ENCODE data around the gene DDOST. TPM values are rescaled to one million over a fixed set of nuclear protein-coding genes. Genes with fewer than 3 reads are reported as not detected.

The DDOST gene
- total RNA-seq, 4 donors from 2014 or later: 70.3 to 157 (median 105) TPM

GRCh38 chr1:20703124-20703756 is 42.1 kb upstream of the DDOST start:
- Histone ChIP-seq H3K36me3 (no peaks in the 10 kb centered on the region), H3K4me1 (no peaks in the 10 kb centered on the region), H3K4me3 (no peak overlapping the region), H3K27ac (no peak overlapping the region), H3K27me3 (no peaks in the 10 kb centered on the region), H3K9me3 (no peaks in the 10 kb centered on the region)
- intact Hi-C loops (cut with DNase I; ENCODE audit: low total_unique reads): no loop called here
- no peak for DNase-seq
- 81 to 97% methylated on average over 4 of the region's 4 CpGs for WGBS, 2 donors (ENCODE audit: low coverage in 1 of 2)
- TF ChIP-seq POLR2AphosphoS5 (IDR thresholded peaks at IDR 0.05) (no peak), EP300 (IDR thresholded peaks at IDR 0.05; ENCODE audit: low read depth) (no peak), POLR2A (IDR thresholded peaks at IDR 0.05) (no peak), CTCF (IDR thresholded peaks at IDR 0.05) (no peak)
- in situ Hi-C loops (cut with MboI; ENCODE audit: low pct_ligation_motif_present in 1 of 4, low pct_unique_long_range_greater_than_20kb in 1 of 4, low sequenced_read_pairs in 3 of 4): no loop called here

GRCh38 chr1:20702416-20702815 is 41.2 kb upstream of the DDOST start:
- no peak overlapping the region for H3K27ac ChIP-seq
- no peaks in the 10 kb centered on the region for H3K36me3 ChIP-seq
- no peak overlapping the region for H3K4me3 ChIP-seq
- intact Hi-C loops (cut with DNase I; ENCODE audit: low total_unique reads) (no loop called here), in situ Hi-C loops (cut with MboI; ENCODE audit: low pct_ligation_motif_present in 1 of 4, low pct_unique_long_range_greater_than_20kb in 1 of 4, low sequenced_read_pairs in 3 of 4) (no loop called here)
- no peaks in the 10 kb centered on the region for H3K4me1 ChIP-seq
- no peaks in the 10 kb centered on the region for H3K27me3 ChIP-seq
- H3K9me3 ChIP-seq: no peaks in the 10 kb centered on the region
- no peak for DNase-seq
- TF ChIP-seq POLR2AphosphoS5 (IDR thresholded peaks at IDR 0.05) (no peak), CTCF (IDR thresholded peaks at IDR 0.05) (no peak), POLR2A (IDR thresholded peaks at IDR 0.05) (no peak), EP300 (IDR thresholded peaks at IDR 0.05; ENCODE audit: low read depth) (no peak)
- whole genome bisulfite sequencing, 2 donors (ENCODE audit: low coverage in 1 of 2): 89% methylated on average over 1 of the region's 1 CpG; no CpG with 5 or more reads in 1 of the 2 donors

- H3K27ac ChIP-seq: no peak overlapping the region
- WGBS, 2 donors (ENCODE audit: low coverage in 1 of 2): 83 to 87% methylated on average over 2 to 5 of the region's 5 CpGs
Observed at GRCh38 chr1:20701847-20702246, 40.7 kb upstream of the DDOST start.

GRCh38 chr1:20701446-20701845 is 40.3 kb upstream of the DDOST start:
- peaks cover 0 to 7% (median 2%) of the 10 kb centered on the region in 4 donors for H3K4me1 ChIP-seq
- no peak overlapping the region for H3K4me3 ChIP-seq
- 78 to 100% methylated on average over 2 to 9 of the region's 9 CpGs for WGBS, 2 donors (ENCODE audit: low coverage in 1 of 2)
- H3K27me3 ChIP-seq: no peaks in the 10 kb centered on the region
- intact Hi-C loops (cut with DNase I; ENCODE audit: low total_unique reads): no loop called here
- no peak for DNase-seq
- no peaks in the 10 kb centered on the region for H3K9me3 ChIP-seq
- H3K27ac ChIP-seq: no peak overlapping the region
- in situ Hi-C loops (cut with MboI; ENCODE audit: low pct_ligation_motif_present in 1 of 4, low pct_unique_long_range_greater_than_20kb in 1 of 4, low sequenced_read_pairs in 3 of 4): no loop called here
- H3K36me3 ChIP-seq: no peaks in the 10 kb centered on the region
- TF ChIP-seq EP300 (IDR thresholded peaks at IDR 0.05; ENCODE audit: low read depth) (no peak), POLR2AphosphoS5 (IDR thresholded peaks at IDR 0.05) (no peak), POLR2A (IDR thresholded peaks at IDR 0.05) (no peak), CTCF (IDR thresholded peaks at IDR 0.05) (no peak)

More at GRCh38 chr1:20701847-20702246, 40.7 kb upstream of the DDOST start:
- in situ Hi-C loops (cut with MboI; ENCODE audit: low pct_ligation_motif_present in 1 of 4, low pct_unique_long_range_greater_than_20kb in 1 of 4, low sequenced_read_pairs in 3 of 4) (no loop called here), intact Hi-C loops (cut with DNase I; ENCODE audit: low total_unique reads) (no loop called here)
- no peak for DNase-seq
- H3K27me3 ChIP-seq: no peaks in the 10 kb centered on the region
- TF ChIP-seq POLR2A (IDR thresholded peaks at IDR 0.05): no peak
- no peak for TF ChIP-seq POLR2AphosphoS5 (IDR thresholded peaks at IDR 0.05)
- TF ChIP-seq EP300 (IDR thresholded peaks at IDR 0.05; ENCODE audit: low read depth): no peak
- no peak for TF ChIP-seq CTCF (IDR thresholded peaks at IDR 0.05)
- H3K4me1 ChIP-seq: peaks cover 0 to 5% (median 2%) of the 10 kb centered on the region in 4 donors
- no peak overlapping the region for H3K4me3 ChIP-seq
- H3K36me3 ChIP-seq: no peaks in the 10 kb centered on the region
- no peaks in the 10 kb centered on the region for H3K9me3 ChIP-seq

All from transverse colon (tissue), 4 donors.